Brain pericyte (primary cell): ENCODE data around the gene ASMTL.
"Not testable (repeated sequence)": the region's sequence is repeated elsewhere in the genome, so short reads cannot be mapped to it uniquely, and the experiment has no call there.

ENCODE experiments used
- DNase-seq: peaks from one replicate; pipeline ENCODE4 v3.0.0-alpha.2; 2012; ENCODE audit warnings: low read depth, low spot score

Gene ASMTL

DNA sequence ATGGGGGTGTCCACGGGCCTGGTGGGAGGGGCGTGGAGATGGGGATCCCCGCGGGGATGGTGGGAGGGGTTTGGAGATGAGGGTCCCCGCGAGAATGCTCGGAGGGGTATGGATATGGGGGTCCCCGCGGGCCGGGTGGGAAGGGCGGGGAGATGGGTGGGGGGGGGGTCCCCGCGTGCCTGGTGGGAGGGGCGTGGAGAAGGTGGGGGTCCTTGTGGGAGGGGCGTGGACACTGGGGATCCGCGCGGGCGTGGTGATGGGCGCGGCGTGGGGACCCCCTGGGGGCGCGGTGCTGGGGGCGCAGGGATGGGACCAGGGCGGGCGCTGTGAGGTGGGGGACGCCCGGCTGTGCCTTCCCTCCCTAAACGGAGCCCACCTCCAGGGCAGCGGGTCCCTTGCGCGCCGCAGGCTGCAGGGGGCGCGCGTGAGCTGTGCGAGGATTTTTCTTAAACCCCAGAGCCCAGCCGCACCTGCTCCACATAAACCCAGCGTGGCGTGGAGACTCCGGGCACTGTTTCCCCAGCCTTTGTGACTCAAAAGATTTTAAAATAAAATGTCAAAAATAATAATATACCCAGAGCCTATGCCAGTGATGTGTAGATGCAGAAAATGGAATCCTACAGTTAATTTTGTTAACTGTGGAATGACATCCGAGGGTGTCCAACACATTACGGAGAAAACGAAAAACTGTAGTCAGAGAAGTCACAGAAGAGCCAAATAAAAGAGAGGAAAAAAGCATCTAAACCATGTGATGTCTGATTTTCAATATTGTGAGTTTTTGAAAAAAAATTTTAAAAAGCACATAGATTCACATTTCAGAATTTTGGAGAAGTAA is 1.5 kb upstream of the ASMTL start:
- peak; percentile 26 for DNase-seq

DNA sequence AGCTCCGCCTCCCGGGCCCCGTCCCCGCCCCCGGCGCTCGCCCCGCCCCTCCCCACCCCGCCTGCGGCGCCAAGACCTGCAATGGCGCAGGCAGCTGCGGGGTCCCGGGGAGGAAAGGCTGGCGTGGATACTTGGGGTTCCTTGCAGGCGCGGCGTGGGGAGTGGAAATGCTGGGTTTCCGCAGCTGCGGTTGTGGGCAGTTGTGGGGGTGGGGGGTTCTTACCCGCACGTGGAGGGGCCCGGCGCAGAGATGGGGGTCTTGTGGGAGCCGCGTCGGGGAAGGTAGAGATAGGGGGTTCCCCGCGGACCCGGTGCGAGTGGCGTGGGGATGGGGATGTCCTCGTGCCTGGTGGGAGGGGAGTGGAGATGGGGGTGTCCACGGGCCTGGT is 680 bp upstream of the ASMTL start:
- DNase-seq: no peak

DNA sequence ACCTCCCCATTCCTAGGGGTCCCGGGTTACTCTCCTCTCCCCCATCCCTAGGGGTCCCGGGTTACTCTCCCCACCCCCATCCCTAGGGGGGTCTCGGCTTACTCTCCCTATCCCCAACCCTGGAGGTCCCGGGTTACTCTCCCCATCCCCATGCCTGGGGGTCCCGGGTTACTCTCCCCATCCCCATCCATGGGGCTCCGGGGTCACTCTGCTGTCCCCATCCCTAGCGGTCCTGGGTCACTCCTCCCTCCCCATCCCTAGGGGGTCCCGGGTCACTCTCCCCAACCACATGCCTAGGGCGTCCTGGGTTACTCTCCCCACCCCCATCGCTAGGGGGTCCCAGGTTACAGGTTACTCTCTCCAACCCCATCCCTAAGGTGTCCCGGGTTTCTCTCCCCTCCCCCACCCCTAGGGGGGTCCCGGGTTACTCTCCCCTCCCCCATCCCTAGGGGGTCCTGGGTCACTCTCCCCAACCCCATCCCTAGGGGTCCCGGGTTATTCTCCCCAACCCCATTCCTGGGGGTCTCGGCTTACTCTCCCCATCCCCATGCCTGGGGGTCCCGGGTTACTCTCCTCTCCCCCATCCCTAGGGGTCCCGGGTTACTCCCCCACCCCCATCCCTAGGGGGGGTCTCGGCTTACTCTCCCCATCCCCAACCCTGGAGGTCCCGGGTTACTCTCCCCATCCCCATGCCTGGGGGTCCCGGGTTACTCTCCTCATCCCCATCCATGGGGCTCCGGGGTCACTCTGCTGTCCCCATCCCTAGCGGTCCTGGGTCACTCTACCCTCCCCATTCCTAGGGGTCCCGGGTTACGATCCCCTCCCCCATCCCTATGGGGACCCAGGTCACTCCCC is 821 bp downstream of the ASMTL start:
- DNase-seq: no peak

DNA sequence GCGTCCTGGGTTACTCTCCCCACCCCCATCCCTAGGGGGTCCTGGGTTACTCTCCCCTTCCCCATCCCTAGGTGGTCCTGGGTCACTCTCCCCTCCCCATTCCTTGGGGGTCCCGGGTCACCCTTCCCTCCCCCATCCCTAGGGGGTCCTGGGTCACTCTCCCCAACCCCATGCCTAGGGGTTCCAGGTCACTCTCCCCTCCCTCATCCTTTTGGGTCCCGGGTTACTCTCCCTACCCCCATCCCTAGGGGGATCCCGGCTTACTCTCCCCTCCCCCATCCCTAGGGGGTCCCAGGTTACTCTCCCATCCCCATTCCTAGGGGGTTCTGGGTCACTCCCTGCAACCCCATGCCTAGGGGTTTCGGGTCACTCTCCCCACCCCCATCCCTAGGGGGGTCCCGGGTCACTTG is 1.5 kb downstream of the ASMTL start:
- DNase-seq: no peak

DNA sequence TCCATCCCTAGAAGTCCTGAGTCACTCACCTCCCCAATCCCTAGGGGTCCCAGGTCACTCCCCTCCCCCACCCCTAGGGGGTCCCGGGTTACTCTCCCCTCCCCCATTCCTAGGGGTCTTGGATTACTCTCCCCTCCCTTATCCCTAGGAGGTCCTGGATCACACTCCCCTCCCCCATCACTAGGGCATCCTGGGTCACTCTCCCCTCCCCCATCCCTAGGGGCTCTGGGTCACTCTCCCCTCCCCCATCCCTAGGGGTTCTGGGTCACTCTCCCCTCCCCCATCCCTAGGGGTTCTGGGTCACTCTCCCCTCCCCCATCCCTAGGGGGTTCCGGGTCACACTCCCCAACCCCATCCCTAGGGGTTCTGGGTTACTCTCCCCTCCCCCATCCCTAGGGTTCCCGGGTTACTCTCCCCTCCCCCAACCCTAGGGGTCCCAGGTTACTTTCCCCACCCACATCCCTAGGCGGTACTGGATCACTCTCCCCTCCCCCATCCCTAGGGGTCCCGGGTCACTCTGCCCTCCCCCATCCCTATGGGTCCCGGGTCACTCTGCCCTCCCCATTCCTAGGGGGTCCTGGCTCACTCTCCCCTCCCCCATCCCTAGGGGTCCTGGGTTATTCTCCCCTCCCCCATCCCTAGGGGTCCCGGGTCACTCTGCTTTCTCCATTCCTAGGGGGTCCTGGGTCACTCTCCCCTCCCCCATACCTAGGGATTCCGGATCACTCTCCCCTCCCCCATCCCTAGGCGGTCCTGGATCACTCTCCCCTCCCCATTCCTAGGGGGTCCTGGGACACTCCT is 2.1 kb downstream of the ASMTL start:
- DNase-seq: no peak

DNA sequence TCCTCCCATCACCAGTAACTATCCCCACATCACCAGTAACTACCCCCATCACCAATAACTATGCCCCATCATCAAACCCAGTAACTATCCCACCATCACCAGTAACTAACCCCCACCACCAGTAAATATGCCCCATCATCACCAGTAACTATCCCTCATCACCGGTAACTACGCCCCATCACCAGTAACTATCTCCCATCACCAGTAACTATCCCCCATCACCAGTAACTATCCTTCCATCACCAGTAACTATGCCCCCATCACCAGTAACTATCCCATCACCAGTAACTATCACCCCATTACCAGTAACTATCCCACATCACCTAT is 2.9 kb downstream of the ASMTL start:
- no peak for DNase-seq

DNA sequence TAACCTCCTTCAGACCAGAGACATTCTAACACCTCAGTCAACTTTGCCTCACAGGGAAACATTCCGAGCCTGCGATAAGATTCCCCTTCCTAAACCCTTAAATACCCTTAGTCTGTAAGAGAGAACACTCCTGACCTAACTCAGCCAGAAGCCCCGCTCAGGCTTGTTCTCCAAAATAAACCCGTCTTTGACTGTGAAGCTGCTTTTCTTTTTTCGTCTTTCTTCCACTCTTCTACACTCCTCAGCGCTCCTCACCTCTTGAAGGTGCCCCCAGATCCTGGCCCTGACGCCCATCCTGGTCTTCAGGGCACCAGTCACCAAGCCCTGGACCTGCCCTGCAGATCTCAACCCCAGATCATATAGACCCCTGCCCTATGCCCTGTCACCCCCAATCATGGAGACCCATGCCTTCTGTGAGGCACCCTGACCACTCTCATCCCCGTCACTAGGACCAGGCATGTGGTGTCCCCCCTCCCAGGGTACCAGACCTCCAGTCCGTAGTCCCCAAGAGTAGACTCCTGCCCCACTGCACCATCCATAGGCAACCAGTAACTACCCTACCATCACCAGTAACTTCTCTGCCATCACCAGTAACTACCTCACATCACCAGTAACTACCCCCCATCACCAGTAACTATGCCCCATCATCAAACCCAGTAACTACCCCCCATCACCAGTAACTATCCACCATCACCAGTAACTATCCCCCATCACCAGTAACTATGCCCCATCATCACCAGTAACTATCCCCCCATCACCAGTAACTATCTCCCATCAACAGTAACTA is 3.5 kb downstream of the ASMTL start:
- DNase-seq: no peak

DNA sequence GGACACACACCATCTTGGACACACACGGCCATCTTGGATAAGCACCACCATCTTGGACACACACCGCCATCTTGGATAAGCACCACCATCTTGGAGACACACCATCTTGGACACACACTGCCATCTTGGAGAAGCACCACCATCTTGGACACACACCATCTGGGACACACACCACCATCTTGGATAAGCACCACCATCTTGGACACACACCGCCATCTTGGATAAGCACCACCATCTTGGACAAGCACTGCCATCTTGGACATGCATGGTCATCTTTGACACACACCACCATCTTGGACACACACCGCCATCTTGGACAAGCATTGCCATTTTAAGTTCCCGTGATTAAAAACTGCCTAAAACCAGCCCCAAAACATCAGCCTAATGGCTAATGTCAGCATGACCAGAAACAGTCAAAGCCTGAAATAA is 4.1 kb downstream of the ASMTL start:
- DNase-seq: not testable (repeated sequence)

DNA sequence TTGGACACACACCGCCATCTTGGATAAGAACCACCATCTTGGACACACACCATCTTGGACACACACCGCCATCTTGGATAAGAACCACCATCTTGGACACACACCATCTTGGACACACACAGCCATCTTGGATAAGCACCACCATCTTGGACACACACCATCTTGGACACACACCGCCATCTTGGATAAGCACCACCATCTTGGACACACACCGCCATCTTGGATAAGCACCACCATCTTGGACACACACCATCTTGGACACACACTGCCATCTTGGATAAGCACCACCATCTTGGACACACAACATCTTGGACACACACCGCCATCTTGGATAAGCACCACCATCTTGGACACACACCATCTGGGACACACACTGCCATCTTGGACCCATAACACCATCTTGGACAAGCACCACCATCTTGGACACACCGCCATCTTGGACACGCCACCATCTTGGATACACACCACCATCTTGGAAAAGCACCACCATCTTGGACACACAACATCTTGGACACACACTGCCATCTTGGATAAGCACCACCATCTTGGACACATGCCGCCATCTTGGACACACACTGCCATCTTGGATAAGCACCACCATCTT is 4.6 kb downstream of the ASMTL start:
- DNase-seq: not testable (repeated sequence)

DNA sequence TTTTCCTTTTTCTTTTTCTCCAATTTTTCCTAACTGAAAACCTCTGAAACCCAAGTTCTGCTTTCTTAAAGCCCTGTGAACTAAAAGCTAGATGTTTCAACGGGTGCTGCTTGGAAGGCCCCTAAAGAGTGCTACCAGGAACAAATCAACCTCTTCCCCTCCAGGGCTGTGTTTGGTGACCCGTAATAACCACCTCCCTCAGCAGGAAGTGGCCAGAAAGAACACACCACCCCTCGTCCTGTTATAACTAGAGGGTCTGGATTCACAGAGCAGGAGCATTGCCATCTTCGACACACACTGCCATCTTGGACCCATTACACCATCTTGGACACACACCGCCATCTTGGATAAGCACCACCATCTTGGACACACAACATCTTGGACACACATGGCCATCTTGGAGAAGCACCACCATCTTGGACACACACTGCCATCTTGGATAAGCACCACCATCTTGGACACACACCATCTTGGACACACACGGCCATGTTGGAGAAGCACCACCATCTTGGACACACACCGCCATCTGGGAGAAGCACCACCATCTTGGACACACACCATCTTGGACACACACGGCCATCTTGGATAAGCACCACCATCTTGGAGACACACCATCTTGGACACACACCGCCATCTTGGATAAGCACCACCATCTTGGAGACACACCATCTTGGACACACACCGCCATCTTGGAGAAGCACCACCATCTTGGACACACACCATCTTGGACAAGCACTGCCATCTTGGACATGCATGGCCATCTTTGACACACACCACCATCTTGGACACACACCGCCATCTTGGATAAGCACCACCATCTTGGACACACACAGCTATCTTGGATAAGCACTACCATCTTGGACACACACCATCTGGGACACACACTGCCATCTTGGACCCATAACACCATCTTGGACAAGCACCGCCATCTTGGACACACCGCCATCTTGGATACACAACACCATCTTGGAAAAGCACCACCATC is 5.4 kb downstream of the ASMTL start:
- DNase-seq: not testable (repeated sequence)

DNA sequence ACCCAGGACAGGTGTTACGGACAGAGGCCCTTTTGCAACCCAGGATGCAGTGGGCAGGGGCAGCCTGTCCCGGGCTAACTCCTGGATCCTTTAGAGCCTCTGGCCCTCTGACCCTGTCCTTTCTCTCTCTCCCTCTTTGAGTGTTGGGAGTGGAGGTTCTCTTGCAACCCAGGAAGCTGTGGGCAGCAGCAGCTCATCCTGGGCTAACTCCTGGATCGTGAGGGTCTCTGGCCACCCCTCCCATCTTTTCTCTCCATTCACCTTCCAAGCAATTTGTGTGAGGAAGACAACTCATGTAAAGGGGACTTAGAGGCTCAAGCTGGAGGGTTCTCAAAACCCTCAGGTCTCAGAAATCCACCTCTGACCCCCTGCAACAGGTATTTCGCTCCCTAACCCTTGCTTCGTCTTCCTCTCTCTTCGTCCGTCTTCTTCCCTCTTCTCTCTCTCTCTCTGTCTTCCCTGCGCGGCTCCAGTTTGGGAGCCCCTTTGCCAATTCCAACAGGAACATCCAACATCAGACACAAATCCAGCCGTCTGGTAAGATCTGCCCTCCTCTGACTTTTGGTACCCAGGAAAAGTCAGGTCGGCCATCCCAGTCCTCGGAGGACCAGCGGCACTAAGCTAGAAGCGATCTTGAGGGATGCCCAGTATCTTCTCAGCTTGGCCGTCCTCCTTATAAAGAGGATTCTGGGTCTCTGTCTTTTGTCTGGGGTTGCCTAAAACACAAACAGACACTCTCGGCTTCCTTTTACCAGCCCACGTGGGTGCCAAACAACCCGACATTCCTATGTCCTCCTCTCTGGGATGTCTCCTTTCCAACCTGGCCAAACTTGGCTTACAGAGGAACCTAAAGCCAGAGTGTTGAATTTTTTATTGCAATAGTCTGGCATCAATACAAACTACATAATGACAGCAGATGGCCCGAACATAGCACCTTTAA is 7.9 kb downstream of the ASMTL start:
- no peak for DNase-seq

DNA sequence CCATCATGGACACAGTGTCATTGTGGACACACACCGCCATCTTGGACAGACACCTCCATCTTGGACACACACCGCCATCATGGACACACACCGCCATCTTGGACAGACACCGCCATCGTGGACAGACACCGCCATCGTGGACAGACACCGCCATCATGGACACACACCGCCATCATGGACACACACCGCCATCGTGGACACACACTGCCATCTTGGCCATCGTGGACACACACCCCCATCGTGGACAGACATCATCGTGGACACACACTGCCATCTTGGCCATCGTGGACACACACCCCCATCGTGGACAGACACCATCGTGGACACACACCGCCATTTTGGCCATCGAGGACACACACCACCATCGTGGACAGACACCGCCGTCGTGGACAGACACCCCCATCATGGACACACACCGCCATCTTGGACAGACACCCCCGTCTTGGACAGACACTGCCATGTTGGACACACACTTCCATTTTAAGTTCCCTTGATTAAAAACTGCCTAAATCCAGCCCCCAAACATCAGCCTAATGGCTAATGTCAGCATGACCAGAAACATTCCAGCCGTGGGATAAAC is 9.1 kb downstream of the ASMTL start:
- no peak for DNase-seq

DNA sequence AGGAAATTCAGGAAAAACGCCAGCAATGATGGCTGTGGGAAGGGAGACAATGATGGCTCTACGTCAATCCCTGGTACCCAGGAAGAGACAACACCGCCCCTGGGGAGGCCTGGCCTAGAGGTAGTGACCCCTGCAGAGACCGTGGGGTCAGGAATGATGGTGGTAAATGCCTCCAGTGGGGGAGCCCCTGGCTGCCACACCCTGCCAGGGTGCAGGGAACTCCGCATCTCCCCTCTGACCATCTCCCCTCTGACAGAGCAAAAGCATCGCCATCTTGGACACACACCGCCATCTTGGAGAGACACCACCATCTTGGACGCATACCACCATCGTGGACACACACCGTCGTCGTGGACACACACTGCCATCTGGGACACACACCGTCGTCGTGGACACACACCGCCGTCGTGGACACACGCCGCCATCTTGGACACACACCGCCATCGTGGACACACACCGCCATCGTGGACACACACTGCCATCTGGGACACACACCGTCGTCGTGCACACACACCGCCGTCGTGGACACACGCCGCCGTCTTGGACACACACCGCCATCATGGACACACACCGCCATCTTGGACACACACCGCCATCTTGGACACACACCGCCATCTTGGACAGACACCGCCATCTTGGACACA is 9.9 kb downstream of the ASMTL start:
- DNase-seq: no peak

DNA sequence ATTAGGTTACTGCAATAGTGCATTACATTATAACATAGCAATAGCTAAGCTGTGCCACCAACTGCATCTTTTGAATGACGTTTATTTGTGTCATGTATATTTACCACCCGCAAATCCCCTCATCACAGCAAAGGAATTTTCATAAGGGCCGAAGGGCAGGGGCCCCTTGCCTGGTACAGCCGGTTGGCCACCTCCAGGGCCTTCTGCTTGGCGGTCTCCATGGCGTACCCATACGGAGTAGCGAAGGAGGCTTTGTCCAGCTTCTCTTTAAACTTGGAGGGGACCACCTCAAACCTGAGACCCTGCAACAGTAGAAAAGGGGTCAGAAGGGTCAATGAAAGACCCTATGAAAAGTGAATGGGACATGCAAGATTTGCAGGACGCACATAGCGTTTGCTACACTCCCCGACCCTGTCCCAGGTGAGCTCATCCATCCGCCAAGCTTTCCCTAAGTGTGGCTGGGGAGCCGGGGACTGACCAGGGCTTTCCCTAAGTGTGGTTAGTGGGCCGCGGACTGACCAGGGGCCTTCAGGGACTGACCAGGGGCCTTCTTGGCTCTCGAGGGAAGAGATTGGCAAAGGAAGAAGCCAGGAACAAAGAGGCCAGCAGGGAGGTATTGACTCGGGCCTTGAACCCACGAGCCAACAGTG is 10.6 kb downstream of the ASMTL start:
- no peak for DNase-seq

DNA sequence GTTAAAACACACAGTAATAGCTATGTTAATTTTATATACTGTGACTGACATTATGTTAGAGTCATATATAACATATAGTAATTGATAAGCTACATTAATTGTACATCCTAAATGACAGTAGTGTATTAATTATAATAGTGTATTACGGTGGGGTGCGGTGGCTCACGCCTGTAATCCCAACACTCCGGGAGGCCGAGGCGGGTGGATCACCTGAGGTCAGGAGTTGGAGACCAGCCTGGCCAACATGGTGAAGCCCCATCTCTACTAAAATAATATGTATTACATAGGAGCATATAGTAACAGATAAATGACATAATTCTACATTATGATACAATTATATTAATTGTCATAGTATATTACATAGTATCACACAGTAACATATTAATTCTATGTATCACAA is 12.2 kb downstream of the ASMTL start:
- no peak for DNase-seq

DNA sequence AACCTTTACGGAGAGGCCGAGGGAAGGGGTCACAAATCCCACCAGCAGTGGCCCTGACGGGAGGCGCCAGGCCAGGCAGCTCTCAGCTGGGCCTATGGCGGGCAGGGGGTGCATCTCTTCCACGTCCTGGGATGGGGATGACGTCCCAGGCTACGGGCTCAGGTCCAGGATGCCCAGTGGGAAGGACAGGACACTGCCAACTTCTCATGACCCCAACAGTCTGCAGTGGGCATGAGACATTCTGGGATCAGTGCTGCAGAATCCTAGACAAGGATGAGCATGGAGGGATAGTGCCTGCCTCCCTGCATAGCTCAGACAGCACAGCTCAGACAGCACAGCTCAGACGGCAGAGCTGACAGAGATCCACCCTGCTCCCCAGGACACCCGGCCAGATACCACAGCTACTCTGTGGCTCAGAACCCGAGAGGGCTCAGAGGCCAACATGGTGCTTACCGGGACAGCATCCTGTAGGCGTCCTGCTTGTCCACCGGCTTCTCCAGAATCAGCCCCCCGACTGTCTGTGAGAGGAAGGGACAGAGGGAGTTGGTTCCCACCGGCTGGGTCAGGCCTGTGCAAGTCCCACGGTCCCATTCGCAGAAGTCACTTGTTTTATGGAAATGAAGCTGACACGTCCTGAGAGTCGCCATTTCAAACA is 17.3 kb downstream of the ASMTL start:
- no peak for DNase-seq

DNA sequence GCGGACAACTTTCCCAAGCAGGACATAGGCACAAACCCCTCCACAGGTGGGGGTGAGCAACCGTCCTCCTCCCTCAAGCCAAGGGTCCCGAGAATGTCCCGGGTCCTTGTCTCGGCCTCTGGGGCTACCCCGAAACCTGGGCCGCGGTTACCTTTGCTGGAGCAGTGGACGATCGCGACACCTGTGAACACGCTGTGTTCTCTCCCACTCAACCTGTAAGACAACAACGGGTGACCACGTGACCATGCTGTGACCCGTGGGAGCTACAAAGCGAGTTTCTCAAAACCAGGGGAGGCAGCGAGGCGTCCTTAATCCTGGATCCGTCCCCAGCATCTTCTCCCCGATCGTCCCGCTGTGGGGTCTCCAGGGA is 17.9 kb downstream of the ASMTL start:
- DNase-seq: no peak
